OCI-LY3 (cell line): ENCODE results near the gene IQCM.
A peak's percentile ranks its signal among the peaks of the same experiment; 100 is the strongest.

Experiments
- H2AFZ ChIP-seq: fragments of 200-600, 300-600 bp; shearing (Covaris generic); 2 replicates; pipeline ENCODE4 v1.6.0; 2014; ENCODE audit warnings: antibody characterized with exemption, low read depth, low read length
- H3K27ac ChIP-seq: fragments of 200-600, 300-600 bp; sonication (generic); 2 replicates; pipeline ENCODE4 v1.5.1; 2014; ENCODE audit warnings: mild to moderate bottlenecking, low read length, moderate library complexity, mixed read lengths
- H3K27me3 ChIP-seq: fragments of 200-600, 300-600 bp; sonication (generic); 2 replicates; pipeline ENCODE4 v1.6.1; 2014; ENCODE audit warnings: low read depth, low read length, mixed read lengths
- H3K36me3 ChIP-seq: fragments of 200-600, 300-600 bp; sonication (generic); replicated peaks from 2 replicates; pipeline ENCODE3; 2014; ENCODE audit warnings: low read depth, low read length, mixed read lengths
- H3K4me1 ChIP-seq: fragments of 300-600, 200-600 bp; sonication (generic); 2 replicates; pipeline ENCODE4 v1.6.1; 2014; ENCODE audit warnings: low read length, mixed read lengths
- H3K4me2 ChIP-seq: fragments of 200-600, 300-600 bp; sonication (generic); 2 replicates; pipeline ENCODE4 v1.6.1; 2014; ENCODE audit warnings: low read length, mixed read lengths
- H3K4me3 ChIP-seq: fragments of 300-600, 200-600 bp; sonication (generic); 2 replicates; pipeline ENCODE4 v1.5.1; 2014; ENCODE audit warnings: antibody characterized with exemption, mild to moderate bottlenecking, low read length, moderate library complexity
- H3K79me2 ChIP-seq: fragments of 300-600, 200-600 bp; shearing (Covaris generic); 2 replicates; pipeline ENCODE4 v1.6.1; 2014; ENCODE audit warnings: mild to moderate bottlenecking, low read length, mixed read lengths
- H3K9ac ChIP-seq: fragments of 300-600, 200-600 bp; shearing (Covaris generic); 2 replicates; pipeline ENCODE4 v1.6.0; 2014; ENCODE audit warnings: mild to moderate bottlenecking, low read length, moderate library complexity
- H3K9me3 ChIP-seq: fragments of 200-600, 300-600 bp; shearing (Covaris generic); 2 replicates; pipeline ENCODE4 v1.6.1; 2014; ENCODE audit warnings: low read length, mixed read lengths; ENCODE audit not compliant: insufficient read depth
- H4K20me1 ChIP-seq: fragments of 200-600, 300-600 bp; sonication (generic); 2 replicates; pipeline ENCODE4 v1.6.1; 2016; ENCODE audit warnings: low read length, mixed read lengths; ENCODE audit not compliant: insufficient read depth
- CTCF ChIP-seq: fragments of 200-600, 300-600 bp; sonication (generic); IDR thresholded peaks from 2 replicates; pipeline ENCODE4 v1.5.1; 2014; ENCODE audit warnings: antibody characterized with exemption, low read length, low read depth
- EZH2phosphoT487 ChIP-seq: fragments of 200-600 bp; shearing (Covaris generic); IDR thresholded peaks from 2 replicates; pipeline ENCODE4 v1.6.1; 2018; ENCODE audit warnings: antibody characterized with exemption, mixed run types, low read depth

Gene IQCM

GRCh38 chr4:149645790-149646189, 169.9 kb downstream of the IQCM start:
- H3K9ac ChIP-seq: no peak overlapping the region
- H3K79me2 ChIP-seq: no peaks in the 10 kb centered on the region
- H3K4me3 ChIP-seq: no peak overlapping the region
- H4K20me1 ChIP-seq: no peaks in the 10 kb centered on the region
- H3K27ac ChIP-seq: no peak overlapping the region
- TF ChIP-seq CTCF: peak; percentile 56
- no peak for TF ChIP-seq EZH2phosphoT487
- H3K36me3 ChIP-seq: no peaks in the 10 kb centered on the region
- H3K9me3 ChIP-seq: no peaks in the 10 kb centered on the region
- no peak overlapping the region for H3K4me2 ChIP-seq
- no peaks in the 10 kb centered on the region for H3K27me3 ChIP-seq
- no peaks in the 10 kb centered on the region for H3K4me1 ChIP-seq
- 0 out of 2 replicates have a peak overlapping the region, but pooled peaks have one; percentile 16 for H2AFZ ChIP-seq

- no peak overlapping the region for H3K27ac ChIP-seq
- no peaks in the 10 kb centered on the region for H3K27me3 ChIP-seq
- no peaks in the 10 kb centered on the region for H3K79me2 ChIP-seq
- H3K9ac ChIP-seq: no peak overlapping the region
- no peaks in the 10 kb centered on the region for H3K9me3 ChIP-seq
- no peaks in the 10 kb centered on the region for H3K36me3 ChIP-seq
- H3K4me3 ChIP-seq: no peak overlapping the region
- no peaks in the 10 kb centered on the region for H4K20me1 ChIP-seq
- no peak overlapping the region for H2AFZ ChIP-seq
- no peaks in the 10 kb centered on the region for H3K4me1 ChIP-seq
- TF ChIP-seq EZH2phosphoT487 (no peak), CTCF (no peak)
- no peak overlapping the region for H3K4me2 ChIP-seq
Observed at GRCh38 chr4:149638073-149638472, 177.6 kb downstream of the IQCM start.

- Histone ChIP-seq H3K4me2 (no peak overlapping the region), H3K4me1 (no peaks in the 10 kb centered on the region), H4K20me1 (no peaks in the 10 kb centered on the region), H3K36me3 (no peaks in the 10 kb centered on the region), H3K9me3 (no peaks in the 10 kb centered on the region), H2AFZ (no peak overlapping the region), H3K79me2 (no peaks in the 10 kb centered on the region), H3K27me3 (no peaks in the 10 kb centered on the region), H3K27ac (no peak overlapping the region), H3K9ac (no peak overlapping the region), H3K4me3 (no peak overlapping the region)
- TF ChIP-seq EZH2phosphoT487 (no peak), CTCF (no peak)
Observed at GRCh38 chr4:149634368-149634767, 181.3 kb downstream of the IQCM start.

GRCh38 chr4:149631629-149632028, 184.0 kb downstream of the IQCM start:
- H3K4me2 ChIP-seq: no peak overlapping the region
- no peaks in the 10 kb centered on the region for H4K20me1 ChIP-seq
- 0 out of 2 replicates have a peak, but pooled peaks cover 3% of the 10 kb centered on the region for H3K9me3 ChIP-seq
- no peaks in the 10 kb centered on the region for H3K27me3 ChIP-seq
- H3K9ac ChIP-seq: no peak overlapping the region
- no peak overlapping the region for H3K4me3 ChIP-seq
- no peak overlapping the region for H3K27ac ChIP-seq
- H3K79me2 ChIP-seq: no peaks in the 10 kb centered on the region
- H2AFZ ChIP-seq: no peak overlapping the region
- no peaks in the 10 kb centered on the region for H3K36me3 ChIP-seq
- TF ChIP-seq CTCF (no peak), EZH2phosphoT487 (no peak)
- no peaks in the 10 kb centered on the region for H3K4me1 ChIP-seq
